Measurements from ENCODE around the gene ZNF511. TPM values are rescaled to one million over a fixed set of nuclear protein-coding genes. Genes with fewer than 3 reads are reported as not detected.
A peak's percentile ranks its signal among the peaks of the same experiment; 100 is the strongest.

ZNF511 gene
- total and polyA plus RNA-seq, 9 of the 15 experiments (the other 6 are each of a cell fraction or from before 2014, with no cell fraction given): 0.61 to 69.3 (median 40.1) TPM

DNA sequence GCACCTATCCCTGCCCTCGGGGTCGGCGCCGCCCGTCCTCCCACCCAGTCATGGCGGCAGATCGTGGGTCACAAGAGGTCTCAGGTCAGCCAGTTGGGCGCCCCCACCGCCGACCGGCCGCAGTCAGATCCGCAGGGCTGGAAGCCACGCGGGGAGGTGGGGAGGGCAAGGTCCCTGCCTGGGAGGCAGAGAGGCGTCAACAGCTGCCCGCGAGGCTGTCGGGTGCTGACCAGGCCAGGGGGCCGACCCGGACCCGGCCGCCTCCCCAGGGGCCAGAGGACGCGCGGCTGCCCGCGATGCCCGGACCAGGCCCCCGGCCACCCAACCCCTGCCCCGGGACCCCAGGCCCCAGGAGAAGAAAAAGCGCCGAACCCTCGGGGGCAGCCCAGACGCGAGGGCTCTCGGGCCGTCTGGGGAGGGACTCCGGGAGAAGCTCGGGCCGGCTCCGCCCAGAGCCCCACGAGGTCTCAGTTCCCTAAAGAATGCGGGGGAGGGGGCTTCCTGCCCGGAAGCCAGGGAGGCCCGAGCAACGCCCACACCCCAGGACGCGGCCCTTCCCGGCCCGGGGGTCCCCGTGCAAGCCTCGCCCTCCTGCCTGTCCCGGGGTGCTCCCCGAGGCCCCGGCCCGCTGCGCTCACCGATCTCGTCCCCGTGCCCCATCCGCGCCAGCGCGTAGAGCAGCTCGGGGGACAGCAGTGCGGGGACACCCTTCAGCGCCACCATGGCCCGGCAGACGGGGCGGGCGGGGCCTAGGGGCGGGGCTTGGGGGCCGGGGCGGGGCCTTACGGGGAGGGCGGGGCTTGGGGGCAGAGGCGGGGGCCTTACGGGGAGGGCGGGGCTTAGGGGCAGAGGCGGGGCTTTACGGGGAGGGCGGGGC lies 48.8 kb downstream of the ZNF511 start, which contains the start of gene FUOM (continued):
- TF ChIP-seq FOXP4 (CRISPR knock-in tag; IDR thresholded peaks at IDR 0.05; ENCODE audit: borderline replicate concordance) (no peak), KDM4B (IDR thresholded peaks at IDR 0.05; ENCODE audit: borderline replicate concordance in 2 of 2, low read depth in 1 of 2) (no peak), NRF1 (conservative IDR thresholded peaks at IDR 0.05 in 1 of 2, IDR thresholded peaks at IDR 0.05 in 1 of 2) (no peak), HLTF (IDR thresholded peaks at IDR 0.05) (no peak), ZNF79 (CRISPR knock-in tag; IDR thresholded peaks at IDR 0.05; ENCODE audit: low read depth) (no peak), TCF7L2 (IDR thresholded peaks at IDR 0.05; ENCODE audit: low read depth, low read length) (no peak), MAFF (IDR thresholded peaks at IDR 0.05; ENCODE audit: low read length) (no peak), ZFP36 (IDR thresholded peaks at IDR 0.05; ENCODE audit: low read depth, low read length, partially characterized antibody) (no peak), MTA3 (IDR thresholded peaks at IDR 0.05; ENCODE audit: borderline replicate concordance) (no peak), ZNF143 (CRISPR knock-in tag; IDR thresholded peaks at IDR 0.05) (no peak), BDP1 (IDR thresholded peaks at IDR 0.05; ENCODE audit: insufficient read depth, insufficient read length) (no peak), NCOA6 (IDR thresholded peaks at IDR 0.05) (no peak), CREB3L1 (IDR thresholded peaks at IDR 0.05; ENCODE audit: borderline replicate concordance, low read depth) (no peak), EHMT2 (IDR thresholded peaks at IDR 0.05) (no peak), SLC30A9 (CRISPR knock-in tag; IDR thresholded peaks at IDR 0.05) (no peak), NCOA4 (IDR thresholded peaks at IDR 0.05; ENCODE audit: partially characterized antibody) (no peak), PHF20 (IDR thresholded peaks at IDR 0.05; ENCODE audit: partially characterized antibody) (peak; percentile 41), L3MBTL2 (IDR thresholded peaks at IDR 0.05) (peak; percentile 85), LEF1 (IDR thresholded peaks at IDR 0.05) (no peak), ZNF140 (CRISPR knock-in tag; IDR thresholded peaks at IDR 0.05) (no peak)
- TF ChIP-seq, protein P1, sequence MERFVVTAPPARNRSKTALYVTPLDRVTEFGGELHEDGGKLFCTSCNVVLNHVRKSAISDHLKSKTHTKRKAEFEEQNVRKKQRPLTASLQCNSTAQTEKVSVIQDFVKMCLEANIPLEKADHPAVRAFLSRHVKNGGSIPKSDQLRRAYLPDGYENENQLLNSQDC (CRISPR knock-in tag; IDR thresholded peaks at IDR 0.05): no peak
- TF ChIP-seq, protein P2, sequence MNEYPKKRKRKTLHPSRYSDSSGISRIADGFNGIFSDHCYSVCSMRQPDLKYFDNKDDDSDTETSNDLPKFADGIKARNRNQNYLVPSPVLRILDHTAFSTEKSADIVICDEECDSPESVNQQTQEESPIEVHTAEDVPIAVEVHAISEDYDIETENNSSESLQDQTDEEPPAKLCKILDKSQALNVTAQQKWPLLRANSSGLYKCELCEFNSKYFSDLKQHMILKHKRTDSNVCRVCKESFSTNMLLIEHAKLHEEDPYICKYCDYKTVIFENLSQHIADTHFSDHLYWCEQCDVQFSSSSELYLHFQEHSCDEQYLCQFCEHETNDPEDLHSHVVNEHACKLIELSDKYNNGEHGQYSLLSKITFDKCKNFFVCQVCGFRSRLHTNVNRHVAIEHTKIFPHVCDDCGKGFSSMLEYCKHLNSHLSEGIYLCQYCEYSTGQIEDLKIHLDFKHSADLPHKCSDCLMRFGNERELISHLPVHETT (CRISPR knock-in tag; conservative IDR thresholded peaks at IDR 0.05 in 1 of 2, IDR thresholded peaks at IDR 0.05 in 1 of 2): no peak
- TF ChIP-seq, protein P3, sequence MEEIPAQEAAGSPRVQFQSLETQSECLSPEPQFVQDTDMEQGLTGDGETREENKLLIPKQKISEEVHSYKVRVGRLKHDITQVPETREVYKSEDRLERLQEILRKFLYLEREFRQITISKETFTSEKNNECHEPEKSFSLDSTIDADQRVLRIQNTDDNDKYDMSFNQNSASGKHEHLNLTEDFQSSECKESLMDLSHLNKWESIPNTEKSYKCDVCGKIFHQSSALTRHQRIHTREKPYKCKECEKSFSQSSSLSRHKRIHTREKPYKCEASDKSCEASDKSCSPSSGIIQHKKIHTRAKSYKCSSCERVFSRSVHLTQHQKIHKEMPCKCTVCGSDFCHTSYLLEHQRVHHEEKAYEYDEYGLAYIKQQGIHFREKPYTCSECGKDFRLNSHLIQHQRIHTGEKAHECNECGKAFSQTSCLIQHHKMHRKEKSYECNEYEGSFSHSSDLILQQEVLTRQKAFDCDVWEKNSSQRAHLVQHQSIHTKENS (CRISPR knock-in tag; IDR thresholded peaks at IDR 0.05): no peak

All from K562 (cell line).